GM19035 (cell line): Measurements from ENCODE around the gene EIF2AK3.
"Not testable (repeated sequence)": the region's sequence is repeated elsewhere in the genome, so short reads cannot be mapped to it uniquely, and the experiment has no call there.

Source experiments
- ATAC-seq: cut with Tn5 transposase; IDR thresholded peaks from one replicate; pipeline ENCODE4 v1.9.1; 2021; ENCODE audit not compliant: unreplicated experiment

The EIF2AK3 gene

GRCh38 chr2:88637464-88637863, 10.2 kb upstream of the EIF2AK3 start:
- ATAC-seq: no peak

DNA sequence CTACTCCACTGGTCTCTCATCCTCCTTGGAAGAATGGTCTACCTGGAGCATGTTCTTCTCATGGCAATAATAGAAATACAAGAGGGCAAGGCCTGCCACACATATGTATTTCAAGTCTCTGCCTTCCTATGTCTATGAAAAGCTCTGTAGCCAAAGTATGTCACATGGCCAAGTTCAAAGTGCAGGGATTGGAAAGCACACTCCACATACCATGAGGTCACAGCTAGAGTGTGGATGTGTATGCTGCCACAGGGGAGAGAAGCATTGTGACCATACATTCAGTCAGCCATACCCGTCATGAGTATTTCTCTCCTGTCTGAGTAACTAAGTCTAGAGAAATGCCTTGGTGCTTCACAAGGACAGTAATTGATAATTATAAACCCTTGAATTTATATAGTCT, 8.8 kb upstream of the EIF2AK3 start:
- ATAC-seq: no peak

DNA sequence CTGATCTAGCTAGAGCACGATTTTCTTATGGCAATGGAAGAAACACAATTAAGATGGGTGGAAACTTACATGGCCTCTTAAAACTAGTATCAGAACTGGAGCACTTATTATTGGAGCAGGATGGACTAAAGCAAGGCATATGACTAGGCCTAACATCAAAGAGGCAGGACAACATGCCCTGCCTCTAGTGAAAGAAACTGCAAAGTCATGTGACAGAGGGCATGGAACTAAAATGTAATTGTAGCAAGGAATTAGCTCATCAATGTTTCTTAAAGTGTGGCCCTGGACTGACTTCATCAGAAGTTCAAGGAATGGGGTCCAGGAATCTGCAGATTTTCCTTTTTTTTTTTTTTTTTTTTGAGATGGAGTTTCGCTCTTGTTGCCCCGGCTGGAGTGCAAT, 5.3 kb upstream of the EIF2AK3 start:
- no peak for ATAC-seq

- ATAC-seq: no peak
Measured at GRCh38 chr2:88628571-88628939, 1.3 kb upstream of the EIF2AK3 start.

DNA sequence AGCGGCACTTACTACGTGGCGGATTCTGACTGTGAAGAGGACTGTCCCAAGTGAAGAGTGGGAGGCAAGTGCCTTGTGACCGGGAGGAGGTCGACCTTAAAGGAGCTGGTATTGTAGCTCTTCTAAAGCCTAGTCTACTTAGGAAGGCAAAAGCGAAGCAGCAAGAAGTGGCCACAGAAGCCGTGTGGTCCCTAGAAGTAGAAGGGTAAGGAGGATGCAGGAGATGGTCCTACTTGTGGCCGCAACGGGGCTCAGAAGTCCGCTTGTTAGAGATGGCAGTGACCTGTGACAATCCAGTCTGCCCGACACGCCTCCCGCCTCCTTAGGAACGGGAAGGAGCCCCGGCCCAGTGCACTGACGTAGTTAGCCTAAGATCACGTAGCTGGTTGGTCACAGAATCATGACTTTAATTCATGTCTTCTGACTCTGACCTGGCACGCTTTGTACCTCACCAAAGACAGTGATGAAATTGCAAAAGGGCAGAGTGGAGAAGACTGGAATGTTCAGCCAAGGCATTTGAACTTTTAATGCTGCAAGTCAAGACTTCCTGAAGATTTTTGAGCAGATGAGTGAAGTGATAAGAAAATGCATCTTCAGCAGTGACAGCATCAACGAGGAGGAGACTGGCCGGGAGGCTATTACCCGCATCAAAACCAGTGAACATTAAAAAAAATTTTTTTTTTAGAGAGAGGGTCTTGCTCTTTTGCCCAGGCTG, 749 bp upstream of the EIF2AK3 start:
- peak; percentile 47 for ATAC-seq

DNA sequence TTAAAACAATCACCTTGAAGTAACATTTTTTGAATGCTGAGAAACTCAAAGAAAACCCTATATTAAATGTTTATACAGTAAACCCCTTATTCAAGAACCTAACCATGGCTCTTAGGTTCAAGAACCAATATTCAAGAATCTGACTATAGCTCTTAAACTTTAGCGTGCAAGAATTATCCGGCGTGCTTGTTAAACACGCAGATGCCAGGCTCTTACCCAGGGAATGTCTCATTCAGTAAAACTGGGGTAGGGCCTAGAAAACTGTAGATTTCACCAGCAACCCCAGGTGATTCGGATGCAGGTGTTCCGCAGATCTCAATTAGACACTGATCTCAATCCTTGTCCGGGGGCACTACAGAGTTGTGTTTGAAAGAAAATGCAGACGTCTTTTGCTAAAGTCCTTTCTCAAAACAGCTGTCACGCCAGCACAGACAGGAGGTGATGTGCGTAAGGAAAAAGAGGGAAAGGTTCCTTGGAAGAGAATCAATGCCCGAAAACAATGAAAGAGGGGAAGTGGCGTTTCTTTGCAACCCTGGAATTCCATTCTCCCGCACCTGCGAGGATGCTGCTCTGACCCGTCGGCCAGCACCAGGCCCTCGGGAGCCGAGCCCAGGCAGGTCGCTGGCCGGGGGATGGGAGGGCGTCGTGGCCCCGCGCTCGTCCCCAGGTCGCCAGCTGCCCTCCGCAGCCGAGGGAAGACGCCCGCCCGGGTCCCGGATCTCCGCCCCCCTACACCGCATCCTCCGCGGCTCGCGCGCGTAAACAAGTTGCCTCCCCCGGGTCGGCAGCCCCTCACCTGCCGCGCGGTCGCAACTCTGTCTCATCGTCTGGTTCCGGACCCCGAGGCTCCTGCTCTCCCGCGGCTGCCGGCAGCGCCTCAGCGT, 851 bp downstream of the EIF2AK3 start:
- peak; percentile 1 for ATAC-seq

DNA sequence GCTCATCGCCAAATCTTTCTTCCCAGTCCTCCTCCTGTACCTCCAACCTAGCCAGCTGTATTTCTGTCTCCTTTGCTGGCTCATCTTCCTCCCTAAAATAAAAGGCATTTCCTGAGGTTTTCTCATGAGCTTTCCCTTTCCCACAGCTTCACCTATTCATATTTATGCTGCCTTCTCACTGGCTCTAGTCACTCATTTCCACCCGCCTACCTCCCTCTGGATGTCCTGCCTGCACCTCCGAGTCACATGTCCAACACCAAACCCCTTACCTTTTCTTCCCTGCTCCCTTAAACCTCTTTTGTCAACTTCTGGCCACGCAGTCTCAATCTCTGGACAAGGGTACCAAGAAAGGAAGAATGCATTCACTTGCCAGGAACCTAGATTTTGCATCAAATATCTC, 2.8 kb downstream of the EIF2AK3 start:
- no peak for ATAC-seq

- ATAC-seq: not testable (repeated sequence)
Measured at GRCh38 chr2:88623831-88624465, 3.3 kb downstream of the EIF2AK3 start.

DNA sequence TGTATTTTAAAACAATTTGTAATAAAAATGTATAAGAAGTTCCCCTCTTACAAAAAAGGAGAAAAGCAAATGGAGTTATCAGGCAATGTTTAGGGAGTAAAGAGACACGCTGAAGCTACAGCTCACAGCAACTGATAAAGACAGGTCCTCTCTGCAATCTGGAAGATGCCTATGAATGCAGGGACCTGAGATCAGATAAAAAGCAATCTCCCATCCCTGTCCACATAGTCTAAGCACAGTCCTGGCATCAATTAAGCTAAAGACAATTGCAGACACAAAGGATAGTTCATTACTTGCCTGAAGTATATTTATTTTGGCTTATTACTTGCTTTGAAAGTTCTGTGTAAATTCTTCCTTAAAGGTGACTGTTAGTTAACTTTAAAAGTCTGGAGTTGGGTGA, 5.0 kb downstream of the EIF2AK3 start:
- ATAC-seq: no peak

DNA sequence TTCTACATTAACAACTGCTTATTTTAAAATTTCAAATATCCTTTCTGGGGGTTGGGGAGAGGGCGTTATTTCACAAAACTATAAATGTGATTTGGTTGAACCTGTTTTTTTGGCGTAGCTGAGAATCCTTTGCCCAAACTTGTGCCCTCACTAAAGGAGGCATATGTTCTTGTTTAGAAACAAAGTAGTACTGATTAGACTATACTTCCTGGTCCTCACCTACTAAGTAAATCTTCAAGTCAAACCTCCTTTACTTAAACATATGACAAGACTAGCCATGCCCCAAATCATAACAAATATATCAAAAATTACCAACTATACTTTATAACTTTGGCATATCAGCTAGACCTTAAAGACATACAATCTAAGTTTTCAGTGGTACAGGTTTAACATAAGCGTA, 5.8 kb downstream of the EIF2AK3 start:
- ATAC-seq: no peak

GRCh38 chr2:88620015-88620414, 7.2 kb downstream of the EIF2AK3 start:
- no peak for ATAC-seq

GRCh38 chr2:88615822-88616221, 11.4 kb downstream of the EIF2AK3 start:
- ATAC-seq: peak; percentile 59

DNA sequence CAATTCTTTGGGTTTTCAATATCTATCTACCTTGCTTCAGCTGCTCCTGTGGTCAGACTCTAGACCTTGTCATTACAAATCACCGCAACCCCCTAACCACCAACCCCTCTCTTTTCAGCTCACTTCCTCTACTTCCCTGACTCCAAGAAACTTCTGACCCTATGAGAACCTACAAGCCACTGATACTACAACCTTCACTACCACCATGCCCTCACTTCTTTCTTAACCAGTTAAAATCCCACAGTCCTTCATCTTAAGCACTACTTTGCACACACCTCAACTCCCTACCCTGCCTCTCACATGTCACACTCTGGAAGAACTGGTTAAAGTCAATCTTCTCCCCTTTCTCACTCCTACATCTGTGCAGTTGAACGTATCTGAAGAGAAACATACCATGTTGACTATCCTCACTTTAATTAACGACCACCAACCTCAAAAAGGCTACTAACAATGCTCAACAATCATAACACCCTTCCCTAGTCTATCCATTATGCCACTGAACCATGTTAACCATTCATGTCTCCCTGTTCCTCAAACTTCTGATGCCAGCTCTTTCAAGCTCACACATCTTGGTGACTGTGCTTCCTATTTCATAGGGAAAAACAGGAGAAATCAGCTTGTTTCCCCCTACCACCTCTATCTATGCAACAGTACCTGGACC, 12.6 kb downstream of the EIF2AK3 start:
- peak; percentile 69 for ATAC-seq

GRCh38 chr2:88613921-88614320, 13.3 kb downstream of the EIF2AK3 start:
- ATAC-seq: no peak

- ATAC-seq: no peak
Measured at GRCh38 chr2:88608184-88608583, 19.1 kb downstream of the EIF2AK3 start.

DNA sequence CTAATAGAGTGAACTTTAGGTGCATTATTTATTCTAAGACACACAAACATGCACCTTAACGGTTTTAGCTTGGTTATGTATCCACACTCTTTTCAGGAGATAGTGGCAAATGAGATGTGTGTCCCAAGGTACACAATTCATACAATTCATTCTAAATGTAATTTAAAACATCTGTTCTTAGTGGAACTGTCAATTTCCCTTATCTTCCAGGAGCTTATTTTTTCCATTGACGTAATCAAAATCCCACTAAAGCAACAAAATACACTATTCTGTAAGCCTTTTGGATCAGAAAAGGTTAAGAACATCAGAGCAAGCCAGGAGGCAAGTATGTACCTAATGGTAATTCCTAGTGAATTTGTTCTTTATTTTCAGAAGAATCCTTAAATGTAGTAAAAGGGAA, 19.8 kb downstream of the EIF2AK3 start:
- no peak for ATAC-seq

DNA sequence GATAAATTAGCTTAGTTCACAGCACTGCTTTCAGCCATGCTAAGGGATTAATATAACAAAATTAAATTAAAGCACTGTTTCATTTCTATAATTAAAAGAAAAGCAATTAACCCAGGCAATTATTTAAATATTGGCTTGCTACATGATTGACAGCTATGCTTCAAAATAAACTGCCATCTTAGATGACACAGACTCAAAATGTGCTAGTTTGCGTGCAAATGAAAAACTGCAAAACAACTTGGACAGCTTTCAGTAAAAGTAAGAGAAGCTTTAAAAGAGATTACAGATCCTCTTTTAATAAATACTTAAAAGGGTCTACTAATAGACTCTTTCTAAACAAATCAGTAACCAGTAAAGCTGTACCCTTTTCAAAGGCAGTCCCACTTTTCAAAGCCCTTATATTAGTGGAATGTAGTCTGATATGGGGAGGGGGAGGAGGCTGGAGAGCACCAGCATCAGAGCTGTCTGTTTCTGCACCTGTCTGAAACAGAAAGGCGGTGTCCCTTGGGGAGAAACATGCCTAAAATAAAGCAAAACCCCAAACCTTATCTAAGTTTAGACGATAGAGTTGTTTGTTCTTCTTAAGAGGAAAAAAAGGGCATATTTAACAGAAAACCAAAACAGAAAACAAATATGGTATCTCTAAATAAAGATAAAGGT, 20.8 kb downstream of the EIF2AK3 start:
- peak; percentile 80 for ATAC-seq

GRCh38 chr2:88603146-88603545, 24.1 kb downstream of the EIF2AK3 start:
- no peak for ATAC-seq

- ATAC-seq: no peak
Measured at GRCh38 chr2:88602022-88602421, 25.2 kb downstream of the EIF2AK3 start.

GRCh38 chr2:88601286-88601685, 26.0 kb downstream of the EIF2AK3 start:
- no peak for ATAC-seq

- ATAC-seq: peak; percentile 99
Measured at GRCh38 chr2:88600038-88600465, 27.2 kb downstream of the EIF2AK3 start.
